Thyroid gland (tissue), 4 donors: ENCODE measurements around the gene MLYCD. TPM values are rescaled to one million over a fixed set of nuclear protein-coding genes. Genes with fewer than 3 reads are reported as not detected.

ENCODE experiments used
- DNase-seq, 2 donors: peaks; one replicate each; pipeline ENCODE4 v3.0.0-alpha.2; 2019
- H3K27ac ChIP-seq, 3 donors: fragments of 200-600 bp; sonication (generic); 1 replicate in 2 of 3; 2 replicates in 1 of 3; pipeline ENCODE4 v1.5.1; 2016 to 2019; ENCODE audit warnings: mild to moderate bottlenecking in 1 of 3, moderate library complexity in 1 of 3
- H3K27me3 ChIP-seq: fragments of 200-600 bp; sonication (generic); one replicate; pipeline ENCODE4 v1.5.1; 2019
- H3K36me3 ChIP-seq, 2 donors: fragments of 200-600 bp; sonication (generic); one replicate each; pipeline ENCODE4 v1.5.1; 2016 to 2019
- H3K4me1 ChIP-seq, 2 donors: fragments of 200-600 bp; sonication (generic); one replicate each; pipeline ENCODE4 v1.5.1; 2017 to 2019
- H3K4me3 ChIP-seq, 3 donors: fragments of 200-600 bp; sonication (generic); replicated peaks in 1 of 3; 1 replicate in 2 of 3; 2 replicates in 1 of 3; pipeline ENCODE4 v1.5.1; 2016; ENCODE audit warnings: mild to moderate bottlenecking in 1 of 3
- H3K9me3 ChIP-seq: fragments of 200-600 bp; sonication (generic); one replicate; pipeline ENCODE4 v1.5.1; 2017
- CTCF ChIP-seq, 6 experiments: fragments of 200-600 bp in 3 of 6; fragments of 450-650 bp in 3 of 6; sonication (generic) in 3 of 6; IDR thresholded peaks; one replicate each; pipeline ENCODE4 v1.5.1; 2016 to 2019; ENCODE audit warnings: antibody characterized with exemption in 6 of 6, mild to moderate bottlenecking in 2 of 6, inconsistent platforms in 1 of 6, moderate library complexity in 1 of 6
- POLR2A ChIP-seq, 2 donors: fragments of 450-650 bp; IDR thresholded peaks; one replicate each; pipeline ENCODE4 v1.6.1; 2017; ENCODE audit warnings: antibody characterized with exemption in 2 of 2, mild to moderate bottlenecking in 2 of 2, moderate library complexity in 1 of 2
- WGBS, 2 donors: methylation state at CpG; one replicate each; pipeline ENCODE4 v1.1.5; 2017; 5-methylcytosine and 5-hydroxymethylcytosine counted together
- intact Hi-C: fragments of 100-400 bp; cut with DNase I; formaldehyde crosslinking; loops from one replicate; pipeline ENCODE4 v1.15.1; 2023
- total RNA-seq, 4 donors: library from RNA; depleted of rRNA; stranded (reverse); fragments of >200 nt; gene quantifications; one replicate each; pipeline ENCODE4 v1.2.3, GENCODE V29; 2016

MLYCD gene
- total RNA-seq, 4 donors from 2014 or later = 9.9 to 22.0 (median 12.0) TPM

- Histone ChIP-seq H3K27me3 (no peaks in the 10 kb centered on the region), H3K9me3 (no peaks in the 10 kb centered on the region), H3K4me3 (no peak overlapping the region), H3K36me3 (no peaks in the 10 kb centered on the region), H3K27ac (peak overlapping the region; percentile 57 to 65 (median 61)), H3K4me1 (no peaks in the 10 kb centered on the region)
- TF ChIP-seq CTCF (IDR thresholded peaks at IDR 0.05) (peak; percentile 85 to 99 (median 90)), POLR2A (IDR thresholded peaks at IDR 0.05) (no peak)
- 11 to 15% methylated on average over 32 to 35 of the region's 35 CpGs for WGBS, 2 donors
- intact Hi-C loops = no loop called here
- peak; percentile 85 to 86 for DNase-seq
These were observed 27.9 kb downstream of the MLYCD start for GRCh38 chr16:83926726-83927397.

DNA sequence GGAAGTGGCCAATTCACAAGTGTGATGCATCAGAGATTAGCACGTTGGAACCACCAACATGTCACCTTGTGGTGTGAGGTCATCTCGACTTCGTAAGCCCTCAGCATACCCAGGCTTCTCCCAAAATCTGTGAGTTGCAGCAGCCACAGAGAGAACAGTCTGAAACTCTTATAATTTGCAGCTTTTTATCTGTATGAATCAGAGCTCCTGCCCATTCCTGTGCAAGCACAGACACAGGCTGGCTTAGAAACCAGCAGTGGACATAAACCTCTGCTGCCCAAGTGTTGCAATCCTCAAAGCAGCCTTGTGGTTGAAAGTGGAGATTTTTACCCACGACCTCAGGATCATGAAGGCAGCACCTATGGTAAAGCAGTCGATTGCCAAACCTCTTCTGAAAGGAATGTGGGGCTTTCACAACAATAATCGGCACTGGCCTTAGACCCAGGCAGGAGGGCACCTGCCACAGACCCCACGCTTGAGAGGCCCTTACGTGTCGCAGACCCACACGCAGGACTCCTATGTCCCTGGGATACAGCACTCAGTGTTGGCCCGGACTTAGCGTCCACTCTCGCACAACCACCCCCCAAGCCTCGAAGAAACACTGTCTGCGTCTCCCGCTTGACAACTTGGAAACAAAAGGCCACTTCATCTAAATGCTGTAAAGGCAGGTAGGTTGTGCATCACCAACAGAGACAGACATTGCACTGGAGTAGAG, 29.6 kb downstream of the MLYCD start:
- TF ChIP-seq POLR2A (IDR thresholded peaks at IDR 0.05) (no peak), CTCF (IDR thresholded peaks at IDR 0.05) (no peak)
- Histone ChIP-seq H3K27me3 (no peaks in the 10 kb centered on the region), H3K9me3 (no peaks in the 10 kb centered on the region), H3K4me1 (no peaks in the 10 kb centered on the region), H3K4me3 (no peak overlapping the region), H3K27ac (no peak overlapping the region), H3K36me3 (no peaks in the 10 kb centered on the region)
- no peak for DNase-seq
- intact Hi-C loops = no loop called here
- WGBS, 2 donors = 85 to 87% methylated on average over 15 of the region's 16 CpGs

GRCh38 chr16:83929811-83930555, 31.1 kb downstream of the MLYCD start:
- no peak overlapping the region for H3K4me3 ChIP-seq
- H3K9me3 ChIP-seq = no peaks in the 10 kb centered on the region
- H3K4me1 ChIP-seq = no peaks in the 10 kb centered on the region
- no peaks in the 10 kb centered on the region for H3K27me3 ChIP-seq
- intact Hi-C loops = no loop called here
- H3K27ac ChIP-seq = no peak overlapping the region
- WGBS, 2 donors = 79 to 87% methylated on average over 14 to 17 of the region's 17 CpGs
- TF ChIP-seq POLR2A (IDR thresholded peaks at IDR 0.05) = no peak
- no peak for TF ChIP-seq CTCF (IDR thresholded peaks at IDR 0.05)
- H3K36me3 ChIP-seq = no peaks in the 10 kb centered on the region
- DNase-seq = no peak

DNA sequence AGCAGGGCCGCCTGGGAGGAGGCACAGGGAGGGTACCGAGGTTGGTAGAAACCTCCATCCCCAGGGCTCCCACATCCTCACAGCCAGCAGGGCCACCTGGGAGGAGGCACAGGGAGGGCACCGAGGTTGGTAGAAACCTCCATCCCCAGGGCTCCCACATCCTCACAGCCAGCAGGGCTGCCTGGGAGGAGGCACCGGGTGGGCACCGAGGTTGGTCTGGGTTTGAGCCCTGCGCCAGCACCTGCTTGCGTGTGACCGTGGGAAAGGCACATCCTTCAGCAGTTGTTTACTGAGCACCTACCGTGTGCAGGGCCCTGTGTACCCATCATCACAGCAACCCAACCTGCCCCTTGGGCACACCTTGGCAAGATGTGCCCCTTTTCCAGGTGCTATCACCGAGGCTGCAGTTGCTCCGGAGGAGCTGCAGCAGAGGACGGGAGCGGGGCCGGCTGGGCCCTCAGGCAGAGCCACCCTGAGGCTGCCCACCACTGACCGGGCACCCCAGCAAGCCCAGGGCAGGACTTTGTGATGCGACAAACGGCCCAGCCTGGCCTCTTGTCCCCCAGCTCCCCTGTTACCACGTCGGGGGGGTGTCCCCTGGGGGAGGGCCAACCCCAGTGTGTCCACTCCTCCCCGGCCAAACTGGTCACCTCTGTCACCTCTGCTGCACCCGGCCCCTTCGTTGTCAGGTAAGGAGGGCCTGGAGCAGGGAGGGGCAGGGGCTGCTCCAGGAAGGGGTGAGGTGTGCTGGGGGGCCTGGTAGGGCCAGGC, 32.0 kb downstream of the MLYCD start:
- no peaks in the 10 kb centered on the region for H3K4me1 ChIP-seq
- H3K9me3 ChIP-seq = no peaks in the 10 kb centered on the region
- intact Hi-C loops = no loop called here
- H3K27ac ChIP-seq = no peak overlapping the region
- WGBS, 2 donors = 81 to 86% methylated on average over 16 to 18 of the region's 22 CpGs
- H3K27me3 ChIP-seq = no peaks in the 10 kb centered on the region
- H3K4me3 ChIP-seq = no peak overlapping the region
- no peaks in the 10 kb centered on the region for H3K36me3 ChIP-seq
- no peak for DNase-seq
- no peak for TF ChIP-seq POLR2A (IDR thresholded peaks at IDR 0.05)
- TF ChIP-seq CTCF (IDR thresholded peaks at IDR 0.05) = no peak
